ENCODE results near the gene SLC25A26.

The SLC25A26 gene

GRCh38 chr3:66376568-66376967 lies 155.8 kb downstream of the SLC25A26 start:
- DNase-seq (ENCODE audit: low read depth): no peak

- DNase-seq (ENCODE audit: low read depth): no peak
Observed at GRCh38 chr3:66377800-66378199, 157.0 kb downstream of the SLC25A26 start.

- DNase-seq (ENCODE audit: low read depth): no peak
Observed at GRCh38 chr3:66378256-66378655, 157.5 kb downstream of the SLC25A26 start.

GRCh38 chr3:66379565-66379964 lies 158.8 kb downstream of the SLC25A26 start:
- DNase-seq (ENCODE audit: low read depth): no peak

- DNase-seq (ENCODE audit: low read depth): no peak
Observed at GRCh38 chr3:66380200-66380932, 159.6 kb downstream of the SLC25A26 start.

GRCh38 chr3:66381626-66382025 lies 160.8 kb downstream of the SLC25A26 start:
- DNase-seq (ENCODE audit: low read depth): no peak

- DNase-seq (ENCODE audit: low read depth): no peak
Observed at GRCh38 chr3:66382142-66382541, 161.3 kb downstream of the SLC25A26 start.

GRCh38 chr3:66383023-66383422 lies 162.2 kb downstream of the SLC25A26 start:
- no peak for DNase-seq (ENCODE audit: low read depth)

GRCh38 chr3:66383998-66384745 lies 163.4 kb downstream of the SLC25A26 start:
- no peak for DNase-seq (ENCODE audit: low read depth)

GRCh38 chr3:66385066-66385465 lies 164.3 kb downstream of the SLC25A26 start:
- DNase-seq (ENCODE audit: low read depth): no peak

GRCh38 chr3:66386011-66386924 lies 165.5 kb downstream of the SLC25A26 start:
- DNase-seq (ENCODE audit: low read depth): no peak

- DNase-seq (ENCODE audit: low read depth): no peak
Observed at GRCh38 chr3:66386925-66387650, 166.3 kb downstream of the SLC25A26 start.

GRCh38 chr3:66390013-66390412 lies 169.2 kb downstream of the SLC25A26 start:
- DNase-seq (ENCODE audit: low read depth): no peak

GRCh38 chr3:66392512-66392911 lies 171.7 kb downstream of the SLC25A26 start:
- no peak for DNase-seq (ENCODE audit: low read depth)

GRCh38 chr3:66392966-66393332 lies 172.1 kb downstream of the SLC25A26 start:
- DNase-seq (ENCODE audit: low read depth): no peak

GRCh38 chr3:66393333-66394005 lies 172.7 kb downstream of the SLC25A26 start:
- no peak for DNase-seq (ENCODE audit: low read depth)

- no peak for DNase-seq (ENCODE audit: low read depth)
Observed at GRCh38 chr3:66394019-66394752, 173.4 kb downstream of the SLC25A26 start.

GRCh38 chr3:66394753-66395249 lies 174.0 kb downstream of the SLC25A26 start:
- no peak for DNase-seq (ENCODE audit: low read depth)

- DNase-seq (ENCODE audit: low read depth): no peak
Observed at GRCh38 chr3:66395635-66396034, 174.8 kb downstream of the SLC25A26 start.

- no peak for DNase-seq (ENCODE audit: low read depth)
Observed at GRCh38 chr3:66396161-66396760, 175.5 kb downstream of the SLC25A26 start.

Data from stimulated activated CD8-positive, alpha-beta memory T cell treated with anti-CD3 and anti-CD28 coated beads, Interleukin-15, amount 100 ng/mL, for 24 hours (primary cell).